Skin epidermis (tissue), 12 donors: ENCODE data around the gene APOBEC3C.
"Not testable (repeated sequence)": the region's sequence is repeated elsewhere in the genome, so short reads cannot be mapped to it uniquely, and the experiment has no call there.

Experiments used
- H3K27ac ChIP-seq, 21 experiments: fragments of 200-600 bp; sonication (generic) in 11 of 21; one replicate each; pipeline ENCODE4 v1.5.0; 2020; ENCODE audit warnings: mild to moderate bottlenecking in 3 of 21, inconsistent platforms in 2 of 21, moderate library complexity in 2 of 21
- H3K4me3 ChIP-seq, 7 experiments: fragments of 200-600 bp; sonication (generic) in 2 of 7; one replicate each; pipeline ENCODE4 v1.5.0; 2020; ENCODE audit warnings: inconsistent platforms in 2 of 7, mild to moderate bottlenecking in 2 of 7, moderate library complexity in 1 of 7

APOBEC3C gene

DNA sequence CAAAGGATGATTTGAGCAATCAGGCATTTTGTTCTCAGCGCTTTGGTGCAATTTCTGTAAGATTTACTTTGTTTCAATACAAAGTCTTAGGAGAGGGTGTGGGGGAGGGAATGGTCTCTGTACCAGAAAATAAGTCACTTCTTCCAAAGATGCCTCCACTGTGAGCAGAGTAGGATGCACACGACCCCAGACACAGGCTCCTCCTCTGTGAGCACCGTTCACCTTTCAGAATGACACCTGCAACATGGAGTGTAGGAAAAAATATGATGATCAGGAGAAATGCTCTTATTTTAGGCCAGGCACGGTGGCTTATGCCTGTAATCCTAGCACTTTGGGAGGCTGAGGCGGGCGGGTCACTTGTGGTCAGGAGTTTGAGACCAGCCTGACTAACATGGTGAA, 665 bp downstream of the APOBEC3C start:
- peak overlapping the region in 20 of 21 experiments; percentile 67 to 97 (median 91) for H3K27ac ChIP-seq
- peak overlapping the region; percentile 40 to 62 (median 44) for H3K4me3 ChIP-seq

DNA sequence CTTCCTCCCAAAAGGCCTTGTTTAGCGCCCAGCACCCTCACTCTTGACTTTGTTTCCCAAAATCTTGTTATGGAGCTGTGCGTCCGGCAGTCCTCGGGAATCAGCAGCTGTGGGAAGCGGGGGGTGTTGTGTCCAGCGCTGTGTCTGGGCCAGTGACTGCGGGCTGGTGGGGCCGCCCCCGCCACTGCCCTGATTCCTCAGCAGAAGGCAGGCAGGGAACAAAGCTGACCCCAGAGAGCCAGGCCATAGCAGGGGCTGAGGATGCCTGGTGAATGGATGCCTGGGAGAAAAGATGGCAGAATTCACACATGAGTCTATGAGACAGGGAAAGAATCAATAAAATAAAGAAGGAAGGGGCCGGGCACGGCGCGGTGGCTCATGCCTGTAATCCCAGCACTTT, 2.5 kb downstream of the APOBEC3C start:
- Histone ChIP-seq H3K27ac (no peak overlapping the region), H3K4me3 (no peak overlapping the region)

DNA sequence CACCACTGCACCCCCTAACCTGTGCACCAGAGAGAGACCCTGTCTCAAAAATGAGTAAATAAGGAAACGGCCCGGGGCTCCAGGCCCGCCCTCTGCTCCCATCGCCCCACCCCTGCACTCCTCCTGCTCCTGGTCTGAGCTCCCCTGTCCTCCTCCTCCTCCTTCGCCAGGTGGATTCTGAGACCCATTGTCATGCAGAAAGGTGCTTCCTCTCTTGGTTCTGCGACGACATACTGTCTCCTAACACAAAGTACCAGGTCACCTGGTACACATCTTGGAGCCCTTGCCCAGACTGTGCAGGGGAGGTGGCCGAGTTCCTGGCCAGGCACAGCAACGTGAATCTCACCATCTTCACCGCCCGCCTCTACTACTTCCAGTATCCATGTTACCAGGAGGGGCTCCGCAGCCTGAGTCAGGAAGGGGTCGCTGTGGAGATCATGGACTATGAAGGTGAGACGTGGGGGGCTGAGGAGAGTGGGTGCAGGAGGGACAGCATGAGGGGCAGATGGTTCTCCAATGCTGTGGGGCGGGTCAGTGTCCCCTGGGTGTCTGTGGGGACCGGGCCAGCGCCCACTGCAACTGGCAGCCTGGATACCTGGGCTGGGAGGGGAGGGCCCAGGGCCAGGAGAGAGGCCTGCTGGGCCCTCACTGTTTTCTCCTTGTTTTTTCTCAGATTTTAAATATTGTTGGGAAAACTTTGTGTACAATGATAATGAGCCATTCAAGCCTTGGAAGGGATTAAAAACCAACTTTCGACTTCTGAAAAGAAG, 3.7 kb downstream of the APOBEC3C start:
- no peak overlapping the region for H3K27ac ChIP-seq
- H3K4me3 ChIP-seq = no peak overlapping the region

DNA sequence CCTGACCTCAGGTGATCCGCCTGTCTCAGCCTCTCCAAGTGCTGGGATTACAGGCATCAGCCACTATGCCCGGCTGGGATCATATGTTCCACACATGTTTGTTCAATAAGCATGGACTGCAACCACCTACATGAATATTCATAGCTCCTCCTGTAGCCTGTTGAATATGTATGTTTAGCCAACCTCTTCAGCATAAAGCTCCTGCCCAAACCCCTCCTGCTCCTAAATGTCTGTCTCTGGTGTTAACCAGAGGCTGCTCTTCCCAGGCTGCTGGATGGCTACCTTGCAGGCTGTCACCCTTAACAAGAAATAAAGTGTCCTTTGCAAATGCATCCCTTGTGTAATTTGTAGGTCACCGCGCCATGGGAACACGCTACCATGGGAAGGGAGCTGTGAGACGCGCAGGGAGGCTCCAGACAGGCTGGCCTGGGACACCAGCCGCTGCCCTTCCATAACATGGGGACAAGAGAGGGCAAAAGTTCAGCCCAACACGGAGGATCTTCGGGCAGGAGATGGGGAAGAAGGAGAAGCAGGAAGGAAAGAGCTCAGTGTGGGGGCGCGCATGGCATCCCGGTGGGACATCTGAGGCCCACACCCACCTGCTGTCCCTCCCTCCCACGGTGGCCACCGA, 6.1 kb downstream of the APOBEC3C start:
- H3K4me3 ChIP-seq = peak overlapping the region in 4 of 7 experiments; percentile 36 to 51 (median 40)

DNA sequence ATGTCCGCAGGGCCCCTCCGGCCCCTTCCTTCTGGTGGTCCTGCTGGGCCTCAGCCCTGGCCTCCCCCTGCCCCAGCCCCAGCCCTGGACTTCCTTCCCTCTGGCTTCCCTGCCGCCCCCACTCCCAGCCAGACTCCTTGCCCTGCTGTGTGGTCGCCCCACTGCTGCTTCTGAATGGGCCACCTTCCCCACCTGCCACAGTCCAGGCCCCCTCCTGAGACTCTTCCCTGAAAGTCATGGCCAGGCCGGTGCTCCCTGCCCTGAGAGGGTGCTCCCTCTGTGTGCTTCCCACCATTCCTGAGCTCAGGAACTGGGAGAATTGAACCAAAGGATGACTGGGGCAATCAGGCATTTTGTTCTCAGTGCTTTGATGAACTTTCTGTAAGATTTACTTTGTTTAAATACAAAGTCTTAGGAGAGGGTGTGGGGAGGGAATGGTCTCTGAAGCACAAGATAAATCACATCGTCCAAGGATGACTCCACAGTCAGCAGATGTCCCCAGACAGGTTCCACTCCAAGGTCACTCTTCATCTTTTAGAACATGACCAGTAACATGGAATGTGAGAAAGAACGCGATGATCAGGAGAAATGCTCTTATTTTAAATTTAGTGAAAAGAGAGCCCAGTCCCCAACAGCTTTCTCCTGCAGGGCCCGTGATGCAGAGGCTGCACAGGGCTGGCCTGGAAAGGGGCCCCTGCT, 7.6 kb downstream of the APOBEC3C start:
- H3K4me3 ChIP-seq = peak overlapping the region; percentile 31 to 51 (median 41)
- peak overlapping the region in 20 of 21 experiments; percentile 58 to 96 (median 82) for H3K27ac ChIP-seq

More for the DNA sequence above, 6.1 kb downstream of the APOBEC3C start:
- peak overlapping the region in 17 of 21 experiments; percentile 42 to 96 (median 60) for H3K27ac ChIP-seq

DNA sequence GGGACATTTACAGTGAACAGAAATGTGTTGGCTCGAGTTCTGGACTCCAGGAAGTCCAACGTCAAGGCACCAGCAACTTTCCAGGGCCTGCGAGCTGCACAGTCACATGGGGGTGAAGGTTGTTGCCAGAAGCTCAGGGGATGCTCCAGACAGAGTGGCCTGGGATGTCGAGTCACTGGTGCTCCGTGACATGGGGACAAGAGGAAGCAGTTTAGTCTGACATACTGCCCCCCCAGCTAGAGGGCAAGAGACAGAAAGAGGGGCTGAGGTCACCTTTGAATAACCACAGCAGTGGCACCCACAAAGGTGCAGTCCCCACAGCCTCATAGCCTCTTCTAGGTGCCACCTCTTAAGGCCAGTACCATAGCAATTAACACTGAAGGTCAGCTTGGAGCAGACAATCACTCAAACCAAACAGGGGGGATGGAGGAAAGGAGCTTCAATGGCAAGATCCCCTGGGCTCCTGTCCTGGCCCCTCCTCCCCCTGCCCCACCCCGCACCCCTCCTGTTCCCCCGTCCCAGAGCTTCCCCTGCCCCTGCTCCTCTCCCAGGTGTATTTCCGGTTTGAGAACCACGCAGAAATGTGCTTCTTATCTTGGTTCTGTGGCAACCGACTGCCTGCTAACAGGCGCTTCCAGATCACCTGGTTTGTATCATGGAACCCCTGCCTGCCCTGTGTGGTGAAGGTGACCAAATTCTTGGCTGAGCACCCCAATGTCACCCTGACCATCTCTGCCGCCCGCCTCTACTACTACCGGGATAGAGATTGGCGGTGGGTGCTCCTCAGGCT, 10.7 kb downstream of the APOBEC3C start:
- Histone ChIP-seq H3K4me3 (no peak overlapping the region), H3K27ac (peak overlapping the region in 2 of 21 experiments; percentile 44 to 55)

DNA sequence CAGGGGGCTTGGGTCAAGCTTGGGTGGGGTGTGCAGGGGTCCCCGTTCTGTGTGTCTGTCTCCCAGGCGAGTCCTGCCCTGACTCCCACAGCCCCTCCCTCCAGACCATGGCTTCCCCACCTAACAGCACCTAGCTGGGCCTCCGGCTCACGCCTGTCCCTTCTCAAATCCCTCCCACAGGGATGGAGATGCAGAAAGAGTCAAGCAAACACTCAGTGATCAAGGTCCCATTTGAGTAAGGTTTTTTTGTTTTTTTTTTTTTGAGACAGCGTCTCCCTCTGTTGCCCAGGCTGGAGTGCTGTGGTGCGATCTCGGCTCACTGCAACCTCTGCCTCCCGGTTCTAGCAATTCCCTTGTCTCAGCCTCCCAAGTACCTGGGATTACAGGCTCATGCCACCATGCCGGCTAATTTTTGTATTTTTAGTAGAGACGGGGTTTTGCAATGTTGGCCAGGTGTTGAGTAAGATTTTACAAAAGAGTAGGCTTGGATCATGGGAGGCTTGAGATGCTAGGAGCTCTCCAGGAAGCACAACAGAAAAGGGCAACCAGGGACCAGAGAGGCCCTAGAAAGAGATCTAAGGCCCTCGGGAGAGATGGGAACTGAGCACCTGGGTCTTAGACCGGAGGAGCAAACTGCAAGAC, 12.6 kb downstream of the APOBEC3C start:
- Histone ChIP-seq H3K4me3 (no peak overlapping the region), H3K27ac (no peak overlapping the region)

DNA sequence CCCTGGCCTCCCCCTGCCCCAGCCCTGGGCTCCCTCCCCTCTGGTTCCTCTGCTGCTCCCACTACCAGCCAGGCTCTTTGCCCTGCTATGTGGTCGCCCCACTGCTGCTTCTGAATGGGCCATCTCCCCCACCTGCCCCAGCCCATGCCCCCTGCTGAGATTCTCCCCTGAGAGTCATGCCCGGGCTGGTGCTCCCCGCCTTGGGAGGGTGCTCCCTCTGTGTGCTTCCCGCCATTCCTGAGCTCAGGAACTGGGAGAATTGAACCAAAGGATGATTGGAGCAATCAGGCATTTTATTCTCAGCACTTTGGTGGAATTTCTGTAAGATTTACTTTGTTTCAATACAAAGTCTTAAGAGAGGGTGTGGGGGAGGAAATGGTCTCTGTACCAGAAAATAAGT, 13.7 kb downstream of the APOBEC3C start:
- no peak overlapping the region for H3K27ac ChIP-seq
- no peak overlapping the region for H3K4me3 ChIP-seq

DNA sequence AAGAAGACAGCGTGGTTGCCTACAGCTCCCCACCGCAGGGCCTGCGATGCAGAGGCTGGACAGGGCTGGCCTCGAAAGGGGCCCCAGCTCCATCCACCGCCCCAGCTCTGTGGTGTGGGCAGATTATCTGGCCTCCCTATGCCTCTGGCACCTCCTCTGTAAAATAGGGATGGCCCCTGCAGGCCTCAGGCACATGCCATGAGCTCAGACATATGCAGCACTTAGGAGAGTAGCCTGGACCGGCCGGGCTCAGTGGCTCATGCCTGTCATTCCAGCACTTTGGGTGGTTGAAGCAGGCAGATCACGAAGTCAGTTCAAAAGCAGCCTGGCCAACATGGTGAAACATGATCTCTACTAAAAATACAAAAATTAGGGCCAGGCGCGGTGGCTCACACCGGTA, 14.2 kb downstream of the APOBEC3C start:
- H3K4me3 ChIP-seq = no peak overlapping the region

DNA sequence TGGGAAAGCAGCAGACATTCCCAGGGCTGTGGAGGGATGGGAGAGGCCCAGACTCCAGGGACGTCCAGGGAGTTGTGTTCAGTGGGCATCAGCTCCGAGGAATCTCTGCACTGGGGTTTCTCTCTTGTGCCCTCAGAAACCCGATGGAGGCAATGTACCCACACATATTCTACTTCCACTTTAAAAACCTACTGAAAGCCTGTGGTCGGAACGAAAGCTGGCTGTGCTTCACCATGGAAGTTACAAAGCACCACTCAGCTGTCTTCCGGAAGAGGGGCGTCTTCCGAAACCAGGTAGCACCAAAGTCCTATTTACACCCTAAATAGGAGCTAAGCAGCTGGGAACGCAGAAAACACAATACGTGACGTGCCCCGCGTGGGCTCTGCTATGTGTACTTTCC, 15.2 kb downstream of the APOBEC3C start:
- Histone ChIP-seq H3K4me3 (no peak overlapping the region), H3K27ac (no peak overlapping the region)

More for the DNA sequence above, 14.2 kb downstream of the APOBEC3C start:
- no peak overlapping the region for H3K27ac ChIP-seq

DNA sequence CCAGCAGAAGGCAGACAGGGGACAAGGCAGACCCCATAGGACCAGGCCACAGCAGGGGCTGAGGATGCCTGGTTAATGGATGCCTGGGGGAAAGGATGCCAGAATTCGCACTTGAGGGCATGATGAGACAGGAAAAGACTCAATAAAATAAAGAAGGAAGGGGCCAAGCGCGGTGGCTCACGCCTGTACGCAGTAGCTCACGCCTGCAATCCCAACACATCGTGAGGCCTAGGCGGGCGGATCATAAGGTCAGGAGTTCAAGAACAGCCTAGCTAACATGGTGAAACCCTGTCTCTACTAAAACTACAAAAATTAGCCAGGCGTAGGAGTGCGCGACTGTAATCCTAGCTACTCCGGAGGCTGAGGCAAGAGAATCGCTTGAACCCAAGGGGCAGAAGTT, 16.6 kb downstream of the APOBEC3C start:
- Histone ChIP-seq H3K4me3 (no peak overlapping the region), H3K27ac (no peak overlapping the region)

DNA sequence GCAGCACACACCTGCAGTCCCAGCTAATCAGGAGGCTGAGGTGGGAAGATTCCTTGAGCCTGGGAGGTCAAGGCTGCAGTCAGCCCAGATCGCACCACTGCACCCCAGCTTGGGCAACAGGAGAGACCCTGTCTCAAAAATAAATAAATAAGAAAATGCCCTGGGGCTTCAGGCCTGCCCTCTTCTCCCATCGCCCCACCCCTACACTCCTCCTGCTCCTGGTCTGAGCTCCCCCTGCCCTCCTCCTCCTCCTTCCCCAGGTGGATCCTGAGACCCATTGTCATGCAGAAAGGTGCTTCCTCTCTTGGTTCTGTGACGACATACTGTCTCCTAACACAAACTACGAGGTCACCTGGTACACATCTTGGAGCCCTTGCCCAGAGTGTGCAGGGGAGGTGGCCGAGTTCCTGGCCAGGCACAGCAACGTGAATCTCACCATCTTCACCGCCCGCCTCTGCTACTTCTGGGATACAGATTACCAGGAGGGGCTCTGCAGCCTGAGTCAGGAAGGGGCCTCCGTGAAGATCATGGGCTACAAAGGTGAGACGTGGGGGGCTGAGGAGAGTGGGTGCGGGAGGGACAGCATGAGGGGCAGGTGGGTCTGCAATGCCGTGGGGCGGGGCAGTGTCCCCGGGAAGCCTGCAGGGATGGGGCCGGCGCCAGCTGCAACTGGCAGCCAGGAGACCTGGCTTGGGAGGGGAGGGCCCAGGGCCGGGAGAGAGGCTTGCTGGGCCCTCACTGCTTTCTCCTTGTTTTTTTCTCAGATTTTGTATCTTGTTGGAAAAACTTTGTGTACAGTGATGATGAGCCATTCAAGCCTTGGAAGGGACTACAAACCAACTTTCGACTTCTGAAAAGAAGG, 17.6 kb downstream of the APOBEC3C start:
- not testable (repeated sequence) for H3K27ac ChIP-seq, H3K4me3 ChIP-seq

DNA sequence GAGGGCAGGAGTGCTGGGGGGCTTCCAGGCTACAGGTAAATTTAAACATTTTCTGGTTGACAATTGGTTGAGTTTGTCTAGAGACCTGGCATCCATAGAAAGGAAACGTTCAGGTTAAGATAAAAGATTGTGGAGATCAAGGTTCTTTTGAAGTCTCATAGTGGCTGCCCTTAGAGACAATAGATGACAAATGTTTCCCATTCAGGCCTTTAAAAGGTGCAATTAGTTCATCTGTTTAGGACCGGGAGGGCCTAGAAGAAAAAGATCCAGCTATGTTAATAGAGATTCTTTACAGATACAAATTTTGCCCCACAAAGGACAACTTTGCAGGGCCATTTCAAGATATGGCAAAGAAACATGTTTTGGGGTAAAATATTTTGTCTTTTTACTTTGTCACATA, 23.0 kb downstream of the APOBEC3C start:
- H3K4me3 ChIP-seq = not testable (repeated sequence)
- H3K27ac ChIP-seq = peak overlapping the region in 1 of 21 experiments; percentile 36

DNA sequence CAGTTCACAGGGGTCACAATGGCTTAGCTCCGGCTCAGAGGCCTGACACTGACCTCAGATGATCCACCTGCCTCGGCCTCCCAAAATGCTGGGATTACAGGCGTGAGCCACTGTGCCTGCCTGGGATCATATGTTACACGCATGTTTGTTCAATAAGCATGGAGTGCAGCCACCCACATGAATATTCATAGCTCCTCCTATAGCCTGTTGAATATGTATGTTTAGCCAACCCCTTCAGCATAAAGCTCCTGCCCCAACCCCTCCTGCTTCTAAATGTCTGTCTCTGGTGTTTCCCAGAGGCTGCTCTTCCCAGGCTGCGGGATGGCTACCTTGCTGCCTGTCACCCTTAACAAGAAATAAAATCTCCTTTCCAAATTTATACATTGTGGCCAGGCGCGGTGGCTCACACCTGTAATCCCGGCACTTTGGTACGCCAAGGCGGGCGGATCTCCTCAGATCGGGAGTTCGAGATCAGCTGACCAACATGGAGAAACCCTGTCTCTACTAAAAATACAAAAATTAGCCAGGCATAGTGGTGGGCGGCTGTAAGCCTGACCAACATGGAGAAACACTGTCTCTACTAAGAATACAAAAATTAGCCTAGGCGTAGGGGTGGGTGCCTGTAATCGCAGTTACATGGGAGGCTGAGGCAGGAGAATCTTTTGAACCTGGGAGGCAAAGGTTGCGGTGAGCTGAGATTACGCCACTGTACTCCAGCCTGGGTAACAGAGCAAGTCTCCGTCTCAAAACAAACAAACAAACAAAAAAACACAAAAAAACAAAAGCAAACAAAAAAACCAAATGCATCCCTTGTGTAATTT, 25.5 kb downstream of the APOBEC3C start:
- Histone ChIP-seq H3K4me3 (peak overlapping the region in 2 of 7 experiments; percentile 59 to 67), H3K27ac (peak overlapping the region in 13 of 21 experiments; percentile 44 to 96 (median 87))

DNA sequence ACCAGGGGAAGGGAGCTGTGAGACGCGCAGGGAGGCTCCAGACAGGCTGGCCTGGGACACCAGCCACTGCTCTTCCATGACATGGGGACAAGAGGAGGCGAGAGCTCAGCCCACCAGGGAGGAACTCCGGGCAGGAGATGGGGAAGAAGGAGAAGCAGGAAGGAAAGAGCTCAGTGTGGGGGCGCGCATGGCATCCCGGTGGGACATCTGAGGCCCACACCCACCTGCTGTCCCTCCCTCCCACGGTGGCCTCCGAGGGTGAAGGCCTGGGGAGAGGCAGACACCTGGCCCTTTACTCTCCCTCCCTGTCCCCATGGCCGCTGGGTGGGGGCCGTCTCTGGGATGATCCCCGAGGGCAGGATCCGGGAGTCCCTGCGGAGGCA, 26.1 kb downstream of the APOBEC3C start:
- Histone ChIP-seq H3K4me3 (peak overlapping the region; percentile 46 to 71 (median 59)), H3K27ac (peak overlapping the region in 17 of 21 experiments; percentile 21 to 99 (median 87))

DNA sequence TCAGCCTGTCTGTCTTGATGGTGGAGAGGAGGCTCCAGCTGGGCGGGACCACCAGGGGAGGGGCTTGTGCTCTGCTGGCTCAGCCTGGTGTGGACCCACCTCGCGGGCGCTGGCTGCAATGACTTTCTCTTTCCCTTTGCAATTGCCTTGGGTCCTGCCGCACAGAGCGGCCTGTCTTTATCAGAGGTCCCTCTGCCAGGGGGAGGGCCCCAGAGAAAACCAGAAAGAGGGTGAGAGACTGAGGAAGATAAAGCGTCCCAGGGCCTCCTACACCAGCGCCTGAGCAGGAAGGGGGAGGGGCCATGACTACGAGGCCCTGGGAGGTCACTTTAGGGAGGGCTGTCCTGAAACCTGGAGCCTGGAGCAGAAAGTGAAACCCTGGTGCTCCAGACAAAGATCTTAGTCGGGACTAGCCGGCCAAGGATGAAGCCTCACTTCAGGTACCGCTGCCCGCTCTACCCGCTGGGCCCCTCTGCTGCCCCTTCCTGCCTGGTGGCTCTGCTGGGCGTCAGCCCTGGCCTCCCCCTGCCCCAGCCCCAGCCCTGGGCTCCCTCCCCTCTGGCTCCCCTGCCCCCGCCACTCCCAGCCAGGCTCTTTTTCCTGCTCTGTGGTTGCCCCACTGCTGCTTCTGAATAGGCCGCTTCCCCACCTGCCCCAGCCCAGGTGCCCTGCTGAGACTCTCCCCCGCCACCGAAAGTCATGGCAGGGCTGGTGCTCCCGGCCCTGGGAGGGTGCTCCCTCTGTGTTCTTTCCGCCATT, 26.7 kb downstream of the APOBEC3C start, which contains the start of gene APOBEC3F:
Gene APOBEC3F, plus strand, starts transcription at position 327 of the 759 bp plus-strand sequence. Its CDS starts 97 bp downstream, at position 424.
- Histone ChIP-seq H3K27ac (peak within 1 kb of the TSS; percentile 66 to 99 (median 87)), H3K4me3 (peak within 1 kb of the TSS; percentile 46 to 71 (median 59))
